NT2/D1 (cell line): Measurements from ENCODE around the gene ASZ1.

Experiments
- DNase-seq: peaks from one replicate; pipeline ENCODE4 v3.0.0-alpha.2; 2011; ENCODE audit warnings: low read depth, low spot score
- H3K27me3 ChIP-seq: 2 replicates; pipeline ENCODE4 v1.6.0; 2011; ENCODE audit warnings: mild to moderate bottlenecking; ENCODE audit not compliant: insufficient read length, insufficient read depth
- H3K36me3 ChIP-seq: 2 replicates; pipeline ENCODE4 v1.6.1; 2011; ENCODE audit warnings: mild to moderate bottlenecking, low read length, mixed read lengths; ENCODE audit not compliant: insufficient read depth, insufficient read length
- H3K4me1 ChIP-seq: 2 replicates; pipeline ENCODE4 v1.5.1; 2011; ENCODE audit not compliant: insufficient read depth, insufficient read length
- H3K4me3 ChIP-seq: 2 replicates; pipeline ENCODE4 v1.5.1; 2011; ENCODE audit warnings: low read depth; ENCODE audit not compliant: insufficient read length
- H3K9ac ChIP-seq: 2 replicates; pipeline ENCODE4 v1.6.0; 2011; ENCODE audit warnings: low read depth; ENCODE audit not compliant: insufficient read length
- H3K9me3 ChIP-seq: 2 replicates; pipeline ENCODE4 v1.5.1; 2011; ENCODE audit warnings: mild to moderate bottlenecking, low read length; ENCODE audit not compliant: insufficient read depth
- SUZ12 ChIP-seq: IDR thresholded peaks from 2 replicates; pipeline ENCODE4 v1.6.1; 2011; ENCODE audit not compliant: insufficient read length, insufficient read depth; ENCODE audit errors: extremely low read depth
- YY1 ChIP-seq: IDR thresholded peaks from 2 replicates; pipeline ENCODE4 v1.6.1; 2011; ENCODE audit not compliant: insufficient read length, insufficient read depth
- ZNF274 ChIP-seq: IDR thresholded peaks from 2 replicates; pipeline ENCODE4 v1.6.1; 2011; ENCODE audit warnings: mild to moderate bottlenecking, low read depth, low read length

The ASZ1 gene

GRCh38 chr7:117401293-117402002 is 25.8 kb downstream of the ASZ1 start:
- H3K27me3 ChIP-seq, result no peaks in the 10 kb centered on the region
- H3K36me3 ChIP-seq, result no peaks in the 10 kb centered on the region
- H3K4me1 ChIP-seq, result no peaks in the 10 kb centered on the region
- TF ChIP-seq ZNF274 (no peak), SUZ12 (no peak), YY1 (no peak)
- H3K4me3 ChIP-seq, result no peak overlapping the region
- no peak overlapping the region for H3K9ac ChIP-seq
- H3K9me3 ChIP-seq, result no peaks in the 10 kb centered on the region
- no peak for DNase-seq

- no peak for TF ChIP-seq YY1
- TF ChIP-seq ZNF274, result no peak
- TF ChIP-seq SUZ12, result no peak
- Histone ChIP-seq H3K27me3 (no peaks in the 10 kb centered on the region), H3K36me3 (no peaks in the 10 kb centered on the region), H3K9ac (no peak overlapping the region), H3K9me3 (no peaks in the 10 kb centered on the region), H3K4me3 (no peak overlapping the region), H3K4me1 (no peaks in the 10 kb centered on the region)
- no peak for DNase-seq
These were observed 27.4 kb downstream of the ASZ1 start for GRCh38 chr7:117399820-117400422.

GRCh38 chr7:117395743-117396142 is 31.6 kb downstream of the ASZ1 start:
- H3K9me3 ChIP-seq, result no peaks in the 10 kb centered on the region
- no peaks in the 10 kb centered on the region for H3K27me3 ChIP-seq
- no peak for DNase-seq
- H3K4me1 ChIP-seq, result no peaks in the 10 kb centered on the region
- no peak for TF ChIP-seq ZNF274
- TF ChIP-seq YY1, result no peak
- TF ChIP-seq SUZ12, result no peak
- no peak overlapping the region for H3K9ac ChIP-seq
- no peak overlapping the region for H3K4me3 ChIP-seq
- no peaks in the 10 kb centered on the region for H3K36me3 ChIP-seq

GRCh38 chr7:117393781-117394180 is 33.5 kb downstream of the ASZ1 start:
- no peak for DNase-seq

GRCh38 chr7:117389871-117390270 is 37.4 kb downstream of the ASZ1 start:
- no peak for TF ChIP-seq ZNF274
- no peak for TF ChIP-seq YY1
- no peak for TF ChIP-seq SUZ12
- no peak for DNase-seq
- no peaks in the 10 kb centered on the region for H3K36me3 ChIP-seq
- no peaks in the 10 kb centered on the region for H3K9me3 ChIP-seq
- H3K9ac ChIP-seq, result no peak overlapping the region
- no peaks in the 10 kb centered on the region for H3K27me3 ChIP-seq
- H3K4me1 ChIP-seq, result no peaks in the 10 kb centered on the region
- no peak overlapping the region for H3K4me3 ChIP-seq

More at GRCh38 chr7:117393781-117394180, 33.5 kb downstream of the ASZ1 start:
- no peak for TF ChIP-seq SUZ12
- TF ChIP-seq YY1, result no peak
- no peak for TF ChIP-seq ZNF274
- Histone ChIP-seq H3K9me3 (no peaks in the 10 kb centered on the region), H3K27me3 (no peaks in the 10 kb centered on the region), H3K9ac (no peak overlapping the region), H3K36me3 (no peaks in the 10 kb centered on the region), H3K4me3 (no peak overlapping the region), H3K4me1 (no peaks in the 10 kb centered on the region)

GRCh38 chr7:117386110-117386706 is 41.1 kb downstream of the ASZ1 start:
- TF ChIP-seq YY1, result no peak
- no peak for TF ChIP-seq ZNF274
- no peak for TF ChIP-seq SUZ12
- H3K27me3 ChIP-seq, result no peaks in the 10 kb centered on the region
- H3K9ac ChIP-seq, result no peak overlapping the region
- H3K9me3 ChIP-seq, result no peaks in the 10 kb centered on the region
- no peaks in the 10 kb centered on the region for H3K4me1 ChIP-seq
- H3K36me3 ChIP-seq, result no peaks in the 10 kb centered on the region
- no peak overlapping the region for H3K4me3 ChIP-seq
- DNase-seq, result no peak
